NOMO-1 (cell line): Measurements from ENCODE around the gene ACSL6.

Experiments used
- DNase-seq, 2 experiments: peaks; one replicate each; lab custom pipeline; 2025; ENCODE audit not compliant: unreplicated experiment in 2 of 2; lab: John Stamatoyannopoulos, UW

The ACSL6 gene

GRCh38 chr5:132017738-132018625 is 6.5 kb upstream of the ACSL6 start:
- no peak for DNase-seq

- no peak for DNase-seq
Observed at GRCh38 chr5:132017316-132017715, 5.9 kb upstream of the ACSL6 start.

- DNase-seq: no peak
Observed at GRCh38 chr5:132016721-132017250, 5.3 kb upstream of the ACSL6 start.

GRCh38 chr5:132013711-132014110 is 2.3 kb upstream of the ACSL6 start:
- no peak for DNase-seq

GRCh38 chr5:132013006-132013689 is 1.7 kb upstream of the ACSL6 start:
- no peak for DNase-seq

GRCh38 chr5:132012371-132013005 is 1.0 kb upstream of the ACSL6 start:
- DNase-seq: no peak

GRCh38 chr5:132010989-132011621 is 353 bp downstream of the ACSL6 start:
- DNase-seq: no peak

- no peak for DNase-seq
Observed at GRCh38 chr5:132010645-132010988, 841 bp downstream of the ACSL6 start.

GRCh38 chr5:132009706-132010405 is 1.6 kb downstream of the ACSL6 start:
- DNase-seq: no peak

- DNase-seq: no peak
Observed at GRCh38 chr5:132008961-132009680, 2.3 kb downstream of the ACSL6 start.

- DNase-seq: no peak
Observed at GRCh38 chr5:132008163-132008473, 3.3 kb downstream of the ACSL6 start.

GRCh38 chr5:132007399-132008162 is 3.9 kb downstream of the ACSL6 start:
- DNase-seq: peak; percentile 24 to 58

GRCh38 chr5:132006331-132007120 is 4.9 kb downstream of the ACSL6 start:
- DNase-seq: no peak

- DNase-seq: no peak
Observed at GRCh38 chr5:132005591-132005990, 5.9 kb downstream of the ACSL6 start.

- no peak for DNase-seq
Observed at GRCh38 chr5:132003982-132004381, 7.5 kb downstream of the ACSL6 start.

- no peak for DNase-seq
Observed at GRCh38 chr5:132003170-132003744, 8.2 kb downstream of the ACSL6 start.

GRCh38 chr5:132002757-132003156 is 8.7 kb downstream of the ACSL6 start:
- no peak for DNase-seq
